Activated T-cell treated with anti-CD3 and anti-CD28 coated beads, Interleukin-2, amount 50 U/mL, for 4 hours (primary cell): Measurements from ENCODE around the gene TUBGCP6. TPM values are rescaled to one million over a fixed set of nuclear protein-coding genes. Genes with fewer than 3 reads are reported as not detected.
"Not testable (repeated sequence)": the region's sequence is repeated elsewhere in the genome, so short reads cannot be mapped to it uniquely, and the experiment has no call there.

Source experiments
- ATAC-seq, 2 donors: fragments of 200-7000 bp; cut with Tn5 transposase; one replicate each; pipeline ENCODE4 v1.10.0; 2021
- DNase-seq: peaks from one replicate; pipeline ENCODE4 v3.0.0-alpha.2; 2020
- H3K27me3 Mint-ChIP-seq: one replicate; pipeline ENCODE4 v1.8.0; 2021; ENCODE audit warnings: low read depth, mixed read lengths
- H3K36me3 Mint-ChIP-seq: one replicate; pipeline ENCODE4 v1.8.0; 2022; ENCODE audit warnings: mixed read lengths; ENCODE audit not compliant: insufficient read depth
- H3K4me1 Mint-ChIP-seq: one replicate; pipeline ENCODE4 v1.8.0; 2021; ENCODE audit warnings: low read depth, mixed read lengths
- H3K4me3 Mint-ChIP-seq: one replicate; pipeline ENCODE4 v1.8.0; 2021; ENCODE audit warnings: mild to moderate bottlenecking, moderate library complexity, mixed read lengths
- H3K9me3 Mint-ChIP-seq: one replicate; pipeline ENCODE4 v1.8.0; 2021; ENCODE audit warnings: mixed read lengths
- total RNA-seq, 3 donors: library from RNA; stranded (reverse); gene quantifications; one replicate each; pipeline ENCODE4 v1.2.1, GENCODE V29; 2021

TUBGCP6 gene
- total RNA-seq, 3 donors from 2014 or later, result 44.5 to 50.6 (median 48.3) TPM

DNA sequence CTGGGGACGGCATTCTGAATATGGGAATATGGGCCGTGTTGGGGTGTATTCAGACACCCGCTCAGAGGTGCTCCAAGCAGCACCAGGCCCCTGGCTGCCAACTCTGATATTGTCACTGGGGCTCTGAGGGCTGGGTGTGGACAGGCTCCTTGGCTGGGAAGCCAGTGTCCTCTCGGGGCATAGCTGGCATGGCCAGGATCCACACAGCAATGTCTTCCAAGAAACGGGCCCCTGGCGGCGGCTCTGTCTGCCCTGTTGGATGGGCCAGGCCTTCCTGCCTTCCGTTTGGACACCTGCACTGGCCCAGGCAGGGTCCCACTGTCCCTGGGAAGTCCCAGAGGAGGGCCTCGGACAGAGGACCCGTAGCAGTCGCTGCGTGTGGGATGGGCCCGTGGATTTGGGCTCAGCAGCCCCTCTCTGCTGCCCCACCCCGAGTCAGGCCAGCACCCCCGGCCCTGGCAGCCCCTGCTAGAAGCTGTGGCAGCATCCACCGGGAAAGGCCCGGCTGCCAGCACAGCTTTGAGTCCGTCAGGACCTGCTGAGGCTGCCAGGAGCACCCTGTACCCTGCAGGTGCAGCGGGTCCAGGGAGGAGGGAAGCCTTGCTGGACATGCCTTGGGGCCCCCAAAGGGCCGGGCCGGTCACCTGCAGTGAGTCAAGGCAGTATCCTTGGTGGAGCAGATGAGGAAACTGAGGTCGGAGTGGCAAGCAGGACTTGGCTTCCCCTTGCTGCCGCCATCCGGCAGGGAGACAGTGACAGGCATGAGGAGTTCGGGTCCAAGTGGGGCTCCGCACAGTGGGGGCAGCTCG, 70.2 kb downstream of the TUBGCP6 start:
- Mint-ChIP-seq H3K9me3 (no peaks in the 10 kb centered on the region), H3K27me3 (peaks cover 19% of the 10 kb centered on the region), H3K4me3 (no peak overlapping the region), H3K4me1 (peaks cover 1% of the 10 kb centered on the region), H3K36me3 (no peaks in the 10 kb centered on the region)
- DNase-seq (peak; percentile 1), ATAC-seq (no peak)

DNA sequence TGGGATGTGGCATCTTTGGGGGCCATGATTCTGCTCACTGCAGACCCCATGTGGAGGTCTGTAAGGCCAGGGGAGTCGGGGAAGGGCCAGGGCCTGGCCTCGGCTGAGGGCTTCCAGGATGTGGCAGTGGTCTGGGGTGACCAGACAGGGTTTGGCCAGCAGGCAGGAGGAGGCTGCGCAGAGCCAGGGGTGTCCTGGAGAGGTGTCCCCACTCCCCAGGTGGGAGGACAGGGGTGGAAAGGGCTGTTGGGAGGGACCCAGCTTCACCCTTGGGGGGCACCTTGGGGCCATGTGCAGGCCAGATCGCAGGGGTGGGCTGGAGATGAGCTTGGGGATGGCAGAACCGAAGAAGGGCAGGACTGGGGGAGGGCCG, 70.9 kb downstream of the TUBGCP6 start:
- DNase-seq (peak; percentile 3), ATAC-seq (no peak)
- peaks cover 4% of the 10 kb centered on the region for H3K4me1 Mint-ChIP-seq
- H3K4me3 Mint-ChIP-seq, result no peak overlapping the region
- peaks cover 22% of the 10 kb centered on the region for H3K27me3 Mint-ChIP-seq
- H3K36me3 Mint-ChIP-seq, result no peaks in the 10 kb centered on the region
- H3K9me3 Mint-ChIP-seq, result no peaks in the 10 kb centered on the region

DNA sequence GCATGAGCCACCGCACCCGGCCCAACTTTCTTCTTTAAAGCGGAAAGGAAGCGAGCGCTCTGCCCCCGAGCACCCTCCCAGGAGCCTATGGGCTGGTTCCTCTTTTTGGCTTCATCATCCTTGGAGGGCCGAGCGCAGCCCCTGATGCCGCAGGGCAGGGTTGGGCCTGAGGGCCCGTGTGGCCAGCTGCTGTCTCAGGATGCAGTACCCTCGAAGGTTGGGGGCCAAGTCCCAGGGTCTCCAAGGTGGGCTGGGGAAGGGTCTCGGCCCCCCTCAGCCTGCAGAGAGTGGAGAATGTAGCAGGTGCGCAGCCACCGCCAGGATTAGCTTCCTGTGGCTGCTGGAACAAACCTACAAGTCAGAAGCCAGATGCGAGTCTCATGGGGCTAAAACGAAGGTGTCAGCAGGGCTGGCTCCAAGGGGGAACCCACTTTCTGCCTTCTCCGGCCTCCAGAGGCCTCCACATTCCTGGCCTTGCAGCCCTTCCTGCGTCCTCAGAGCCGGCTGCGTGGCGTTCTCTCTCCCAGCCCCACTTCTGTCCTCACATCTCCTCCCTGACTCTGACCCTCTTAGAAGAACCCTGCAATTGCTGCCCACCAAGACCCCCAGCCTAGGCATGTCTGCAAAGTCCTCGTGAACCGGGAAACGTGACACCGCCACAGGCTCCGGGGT, 71.4 kb downstream of the TUBGCP6 start:
- Mint-ChIP-seq H3K36me3 (no peaks in the 10 kb centered on the region), H3K4me1 (peaks cover 6% of the 10 kb centered on the region), H3K4me3 (no peak overlapping the region), H3K9me3 (no peaks in the 10 kb centered on the region), H3K27me3 (peaks cover 27% of the 10 kb centered on the region)
- DNase-seq (peak; percentile 1), ATAC-seq (no peak)

DNA sequence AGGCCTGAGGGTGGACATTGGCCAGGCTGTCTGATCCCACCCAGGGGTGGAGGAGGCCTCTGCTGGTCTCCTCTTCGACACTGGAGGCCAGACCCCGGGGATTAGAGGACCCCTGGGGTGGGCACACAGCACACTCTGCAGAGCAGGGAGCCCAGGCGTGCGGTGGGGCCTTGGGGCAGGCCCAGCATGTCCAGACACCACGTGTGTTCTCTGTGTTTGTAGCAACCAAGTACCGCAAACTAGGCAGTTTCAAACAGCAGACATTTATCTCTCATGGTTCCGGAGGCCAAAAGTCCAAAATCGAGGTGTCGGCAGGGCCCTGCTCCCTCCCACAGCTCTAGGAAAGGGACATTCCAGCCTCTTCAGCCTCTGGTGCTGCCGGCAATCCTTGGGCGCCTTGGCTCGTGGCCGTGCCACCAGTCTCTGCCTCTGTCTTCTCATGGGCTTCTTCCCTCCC, 72.8 kb downstream of the TUBGCP6 start:
- Mint-ChIP-seq H3K27me3 (peaks cover 33% of the 10 kb centered on the region), H3K9me3 (no peaks in the 10 kb centered on the region), H3K36me3 (no peaks in the 10 kb centered on the region), H3K4me3 (peak overlapping the region; percentile 24), H3K4me1 (peaks cover 6% of the 10 kb centered on the region)
- ATAC-seq (no peak), DNase-seq (no peak)

DNA sequence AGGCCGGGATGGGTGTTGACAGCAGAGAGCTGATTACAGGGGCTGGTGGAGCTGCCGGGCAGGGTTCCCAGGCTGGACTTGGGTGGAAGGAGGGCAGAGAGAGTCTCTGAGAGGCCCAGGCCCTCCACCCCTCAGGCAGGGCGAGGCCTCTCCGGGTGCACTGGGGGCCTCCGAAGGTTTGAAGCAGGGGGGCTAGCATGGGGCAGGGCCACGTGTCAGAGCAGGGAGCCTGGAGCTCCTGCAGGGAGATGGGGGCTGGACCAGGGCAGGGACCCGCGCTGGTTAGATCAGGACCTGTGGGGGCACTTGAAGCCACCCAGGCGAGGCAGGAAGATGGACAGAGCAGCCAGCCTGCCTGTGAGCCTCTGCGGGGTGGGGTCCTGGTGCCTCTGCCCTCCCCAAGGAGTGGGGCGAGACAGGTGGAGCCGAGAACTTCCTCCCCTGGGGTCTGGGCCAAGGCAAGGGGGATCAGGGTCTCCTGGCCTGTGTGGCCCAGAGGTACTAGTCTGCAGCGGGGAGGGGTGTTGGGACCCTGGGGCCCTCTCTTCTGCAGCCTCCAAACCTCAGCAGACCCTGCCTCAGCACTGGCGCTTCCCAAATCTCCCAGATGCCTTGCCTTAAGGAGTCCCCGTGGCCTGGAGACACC, 73.4 kb downstream of the TUBGCP6 start:
- DNase-seq (peak; percentile 2), ATAC-seq (no peak)
- Mint-ChIP-seq H3K4me1 (peaks cover 6% of the 10 kb centered on the region), H3K27me3 (peaks cover 33% of the 10 kb centered on the region), H3K36me3 (no peaks in the 10 kb centered on the region), H3K4me3 (peak overlapping the region; percentile 74), H3K9me3 (no peaks in the 10 kb centered on the region)

DNA sequence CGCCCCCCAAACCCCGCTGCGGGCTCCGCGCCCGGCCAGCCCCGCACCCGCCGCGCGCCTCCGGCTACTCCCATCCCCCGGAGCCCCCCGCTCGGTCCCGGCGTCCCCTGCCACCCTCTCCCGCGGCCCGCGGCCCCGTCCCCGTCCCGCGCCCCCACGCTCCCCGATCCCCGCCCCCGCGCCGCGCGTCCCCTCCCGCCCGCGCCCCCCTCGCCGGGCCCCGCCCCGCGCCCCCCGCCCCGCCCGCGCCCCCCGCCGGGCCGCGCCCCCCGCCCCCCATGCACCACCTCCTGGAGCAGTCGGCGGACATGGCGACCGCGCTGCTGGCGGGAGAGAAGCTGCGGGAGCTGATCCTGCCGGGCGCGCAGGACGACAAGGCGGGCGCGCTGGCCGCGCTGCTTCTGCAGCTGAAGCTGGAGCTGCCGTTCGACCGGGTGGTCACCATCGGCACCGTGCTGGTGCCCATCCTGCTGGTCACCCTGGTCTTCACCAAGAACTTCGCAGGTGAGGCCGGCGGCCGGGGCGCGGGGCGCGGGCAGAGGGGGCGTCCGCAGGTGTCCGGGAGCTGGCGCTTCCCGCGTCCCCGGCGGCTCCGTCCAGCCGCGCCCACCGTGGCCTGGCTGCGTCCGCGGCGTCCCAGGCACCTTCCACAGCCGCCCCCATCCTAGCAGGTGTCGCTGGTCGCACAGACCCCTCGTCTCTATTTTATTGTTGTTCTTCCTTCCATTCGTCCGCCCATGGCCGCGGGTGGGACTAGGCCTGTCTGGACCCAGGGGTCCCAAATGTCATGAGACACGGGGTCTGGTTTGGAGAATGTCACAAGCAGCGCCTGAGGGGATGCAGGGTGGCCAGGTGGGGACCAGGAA, 74.1 kb downstream of the TUBGCP6 start, which contains the start of gene PANX2:
TSS of gene PANX2 (plus strand) at position 279 of the 866 bp plus-strand sequence. CDS start at position 279, 0 bp downstream.
- DNase-seq (peak; percentile 4), ATAC-seq (peak; percentile 15 to 27)
- no peaks in the 10 kb centered on the region for H3K36me3 Mint-ChIP-seq
- H3K27me3 Mint-ChIP-seq, result peaks cover 33% of the 10 kb centered on the region
- peak within 1 kb of the TSS; percentile 74 for H3K4me3 Mint-ChIP-seq
- peaks cover 6% of the 10 kb centered on the region for H3K4me1 Mint-ChIP-seq
- H3K9me3 Mint-ChIP-seq, result no peaks in the 10 kb centered on the region

DNA sequence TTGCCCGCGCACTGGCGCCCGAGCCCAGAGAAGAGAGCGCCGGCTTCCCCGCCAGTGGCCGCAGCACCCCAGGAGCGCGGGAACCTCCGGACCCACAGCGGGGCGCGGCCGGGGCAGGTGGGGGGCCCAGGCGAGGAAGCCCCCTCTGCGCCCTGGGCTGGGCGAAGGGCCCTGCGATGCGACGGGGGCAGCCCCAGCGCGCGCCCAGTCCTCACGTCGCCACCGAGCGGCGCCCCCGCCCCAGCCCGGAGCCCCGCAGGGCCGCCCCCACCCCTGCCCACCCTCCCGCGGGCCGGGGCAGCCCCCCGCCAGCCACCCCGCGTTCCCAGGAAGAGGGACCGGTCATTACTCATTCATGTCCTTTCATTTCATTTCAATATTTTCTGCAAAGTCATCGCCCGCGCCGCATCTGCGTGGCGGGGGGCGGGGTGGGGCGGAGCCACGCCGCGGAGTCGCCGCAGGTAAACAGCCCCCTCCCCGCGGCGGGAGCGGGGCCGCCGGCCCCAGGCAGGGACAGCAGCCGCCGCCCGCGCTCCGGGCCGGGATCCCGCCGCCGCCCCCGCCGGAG, 75.0 kb downstream of the TUBGCP6 start:
- peak overlapping the region; percentile 47 for H3K4me3 Mint-ChIP-seq
- peaks cover 37% of the 10 kb centered on the region for H3K27me3 Mint-ChIP-seq
- no peaks in the 10 kb centered on the region for H3K9me3 Mint-ChIP-seq
- peaks cover 6% of the 10 kb centered on the region for H3K4me1 Mint-ChIP-seq
- peak; percentile 45 for DNase-seq
- no peaks in the 10 kb centered on the region for H3K36me3 Mint-ChIP-seq
- ATAC-seq, result peak; percentile 77 to 78

DNA sequence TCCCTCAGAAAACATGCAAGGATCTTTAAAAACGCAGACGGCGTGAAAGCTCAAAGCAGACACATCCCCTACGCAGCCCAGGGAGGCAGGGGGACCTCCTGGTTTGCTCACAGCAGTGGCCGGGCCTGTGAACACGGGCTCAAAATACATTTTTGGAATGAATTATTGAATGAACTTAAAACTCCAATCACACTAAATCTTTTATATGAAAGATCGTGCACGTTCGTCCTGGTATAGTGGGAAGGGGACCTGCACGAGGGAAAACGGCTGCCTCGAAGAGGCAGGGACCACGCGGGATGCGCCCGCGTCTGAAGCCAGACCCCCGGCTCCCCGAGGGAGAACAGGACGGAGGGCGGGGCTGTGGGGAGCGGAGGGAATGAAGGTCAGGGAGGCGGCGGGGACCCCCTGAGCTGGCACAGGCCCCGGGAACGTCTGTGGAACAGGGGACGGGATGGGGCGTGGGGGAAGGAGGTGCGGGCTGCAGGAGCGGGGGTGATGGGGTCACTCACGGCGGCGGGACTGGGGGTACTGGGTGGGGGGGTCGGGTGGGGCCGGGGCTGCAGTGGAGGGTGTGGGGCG, 75.6 kb downstream of the TUBGCP6 start:
- H3K4me1 Mint-ChIP-seq, result peaks cover 6% of the 10 kb centered on the region
- peaks cover 37% of the 10 kb centered on the region for H3K27me3 Mint-ChIP-seq
- peak overlapping the region; percentile 71 for H3K4me3 Mint-ChIP-seq
- H3K9me3 Mint-ChIP-seq, result no peaks in the 10 kb centered on the region
- ATAC-seq, result no peak
- peak; percentile 2 for DNase-seq
- H3K36me3 Mint-ChIP-seq, result no peaks in the 10 kb centered on the region

DNA sequence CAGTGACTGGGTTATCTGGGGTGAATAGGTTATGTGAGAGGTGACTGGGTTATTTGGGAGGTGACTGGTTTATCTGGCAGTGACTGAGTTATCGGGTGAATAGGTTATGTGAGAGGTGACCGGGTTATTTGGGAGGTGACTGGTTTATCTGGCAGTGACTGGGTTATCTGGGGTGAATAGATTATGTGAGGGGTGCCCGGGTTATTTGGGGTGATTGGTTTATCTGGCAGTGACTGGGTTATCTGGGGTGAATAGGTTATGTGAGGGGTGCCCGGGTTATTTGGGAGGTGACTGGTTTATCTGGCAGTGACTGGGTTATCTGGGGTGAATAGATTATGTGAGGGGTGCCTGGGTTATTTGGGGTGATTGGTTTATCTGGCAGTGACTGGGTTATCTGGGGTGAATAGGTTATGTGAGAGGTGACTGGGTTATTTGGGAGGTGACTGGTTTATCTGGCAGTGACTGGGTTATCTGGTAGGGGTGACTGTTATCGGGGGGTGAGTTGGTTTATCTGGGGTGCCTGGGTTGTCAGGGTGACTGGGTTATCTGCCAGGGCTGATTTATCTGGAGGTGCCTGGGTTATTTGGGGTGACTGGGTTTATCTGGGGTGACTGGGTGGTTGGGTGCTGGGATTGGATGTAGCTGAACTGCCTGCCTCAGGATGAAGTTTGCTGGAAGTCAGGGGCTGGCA, 76.2 kb downstream of the TUBGCP6 start:
- not testable (repeated sequence) for ATAC-seq, H3K36me3 Mint-ChIP-seq, H3K9me3 Mint-ChIP-seq, H3K4me1 Mint-ChIP-seq, DNase-seq
- Mint-ChIP-seq H3K27me3 (peaks cover 39% of the 10 kb centered on the region), H3K4me3 (peak overlapping the region; percentile 71)

DNA sequence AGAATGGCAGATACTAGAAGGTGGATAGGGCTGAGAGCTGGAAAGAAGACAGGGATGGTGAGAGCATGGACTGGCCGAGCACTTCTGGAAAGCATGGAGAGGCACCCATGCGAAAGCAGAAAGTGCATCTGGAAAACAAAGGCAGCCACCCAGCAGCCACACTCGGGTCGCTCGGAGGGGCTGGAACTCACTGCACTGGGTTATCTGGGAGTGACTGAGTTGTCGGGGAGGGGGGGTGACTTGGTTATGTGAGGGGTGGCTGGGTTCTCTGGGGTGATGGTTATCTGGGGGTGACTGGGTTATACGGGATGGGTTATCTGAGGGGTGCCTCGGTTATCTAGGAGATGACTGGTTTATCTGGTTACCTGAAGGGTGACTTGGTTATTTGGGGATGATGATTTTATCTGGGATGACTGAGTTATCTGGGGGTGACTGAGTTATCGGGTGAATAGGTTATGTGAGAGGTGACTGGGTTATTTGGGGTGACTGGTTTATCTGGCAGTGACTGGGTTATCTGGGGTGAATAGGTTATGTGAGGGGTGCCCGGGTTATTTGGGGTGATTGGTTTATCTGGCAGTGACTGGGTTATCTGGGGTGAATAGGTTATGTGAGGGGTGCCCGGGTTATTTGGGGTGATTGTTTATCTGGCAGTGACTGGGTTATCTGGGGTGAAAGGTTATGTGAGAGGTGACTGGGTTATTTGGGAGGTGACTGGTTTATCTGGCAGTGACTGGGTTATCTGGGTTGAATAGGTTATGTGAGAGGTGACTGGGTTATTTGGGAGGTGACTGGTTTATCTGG, 76.9 kb downstream of the TUBGCP6 start:
- ATAC-seq (no peak), DNase-seq (no peak)
- no peaks in the 10 kb centered on the region for H3K9me3 Mint-ChIP-seq
- peaks cover 6% of the 10 kb centered on the region for H3K4me1 Mint-ChIP-seq
- no peaks in the 10 kb centered on the region for H3K36me3 Mint-ChIP-seq
- H3K4me3 Mint-ChIP-seq, result no peak overlapping the region
- peaks cover 38% of the 10 kb centered on the region for H3K27me3 Mint-ChIP-seq
